ENCODE data around the gene EXOC6B.

Gene EXOC6B

DNA sequence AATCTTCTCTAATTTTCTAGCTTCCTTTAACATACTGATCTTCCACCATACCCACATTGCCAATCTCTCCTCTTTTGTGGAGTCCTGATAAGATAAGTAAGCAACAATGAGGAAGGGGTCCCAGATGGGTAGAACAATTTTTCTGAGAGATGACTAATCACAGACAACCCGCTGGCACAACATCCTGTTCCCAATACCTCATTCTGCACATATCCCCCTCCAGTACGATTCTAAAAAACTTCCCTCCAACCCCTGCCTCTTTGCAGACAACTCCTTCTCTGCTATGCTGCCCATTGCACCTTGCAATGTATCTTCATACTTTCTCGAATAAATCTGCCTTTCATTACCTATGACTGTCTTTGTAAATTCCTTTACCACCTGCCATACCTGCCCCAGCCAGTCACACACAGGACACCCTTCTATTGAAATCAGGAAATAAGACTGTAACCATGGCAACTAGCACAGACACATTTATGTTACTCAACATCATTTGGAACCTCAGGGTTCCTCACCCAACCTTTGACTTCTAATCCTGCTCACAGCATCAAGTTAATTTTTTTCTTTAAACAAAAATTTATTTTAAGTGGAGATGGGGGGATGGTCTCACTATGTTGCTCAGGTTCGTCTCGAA lies 7.4 kb upstream of the EXOC6B start:
- no peak for DNase-seq (ENCODE audit: extremely low spot score)
- TF ChIP-seq CTCF (IDR thresholded peaks at IDR 0.05; ENCODE audit: control extremely low read depth, extremely low read depth, low read depth, missing control alignments) = no peak
- ChIA-PET CTCF (interaction anchor here (1.0 to 2.7 kb wide), 4 partner anchors 9 to 40 kb away, joined by 3 to 13 read pairs (median 8); no protein-coding TSS in a partner anchor), POLR2A (no interaction called here)

GRCh38 chr2:72830273-72830672 lies 4.4 kb upstream of the EXOC6B start:
- DNase-seq (ENCODE audit: extremely low spot score) = no peak
- ChIA-PET CTCF (interaction anchor here (1.0 to 1.6 kb wide), 6 partner anchors 8 to 382 kb away, joined by 3 to 5 read pairs (median 4); partner anchors contain the start of gene SPR), POLR2A (no interaction called here)
- TF ChIP-seq CTCF (IDR thresholded peaks at IDR 0.05; ENCODE audit: control extremely low read depth, extremely low read depth, low read depth, missing control alignments) = no peak

DNA sequence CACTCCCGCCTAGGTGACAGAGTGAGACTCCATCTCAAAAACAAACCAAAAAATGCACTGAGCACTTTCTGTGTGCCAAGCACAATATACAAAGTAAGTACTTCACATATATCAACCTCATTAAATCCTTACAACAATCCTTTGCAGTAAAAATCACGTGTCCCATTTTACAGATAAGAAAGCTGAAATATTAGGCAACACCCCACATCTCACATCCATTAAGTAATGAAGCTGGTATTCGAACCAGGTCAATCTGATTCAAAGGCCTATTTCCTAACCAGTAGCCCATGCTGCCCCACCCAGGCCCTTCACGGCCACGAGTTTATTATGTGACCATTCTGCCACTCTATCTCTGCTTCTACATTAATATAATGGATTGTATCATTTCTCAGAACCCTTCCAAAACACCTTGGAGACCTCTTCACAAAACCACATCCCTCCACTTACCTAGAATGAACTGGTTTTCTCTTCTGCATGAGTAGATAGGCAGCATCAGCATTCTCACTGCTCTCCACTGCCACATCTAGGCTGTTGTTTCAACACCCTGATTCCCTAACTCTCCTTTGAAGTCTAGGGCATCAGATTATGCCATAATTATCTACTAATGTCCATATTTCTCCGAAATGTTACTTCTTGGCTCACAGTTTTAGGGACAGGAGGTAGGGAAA lies 3.1 kb upstream of the EXOC6B start:
- TF ChIP-seq CTCF (IDR thresholded peaks at IDR 0.05; ENCODE audit: control extremely low read depth, extremely low read depth, low read depth, missing control alignments) = no peak
- DNase-seq (ENCODE audit: extremely low spot score) = no peak
- POLR2A ChIA-PET = no interaction called here
- CTCF ChIA-PET = interaction anchor here (1.0 to 1.6 kb wide), 6 partner anchors 9 to 384 kb away, joined by 3 to 5 read pairs (median 4); partner anchors contain the start of gene SPR

DNA sequence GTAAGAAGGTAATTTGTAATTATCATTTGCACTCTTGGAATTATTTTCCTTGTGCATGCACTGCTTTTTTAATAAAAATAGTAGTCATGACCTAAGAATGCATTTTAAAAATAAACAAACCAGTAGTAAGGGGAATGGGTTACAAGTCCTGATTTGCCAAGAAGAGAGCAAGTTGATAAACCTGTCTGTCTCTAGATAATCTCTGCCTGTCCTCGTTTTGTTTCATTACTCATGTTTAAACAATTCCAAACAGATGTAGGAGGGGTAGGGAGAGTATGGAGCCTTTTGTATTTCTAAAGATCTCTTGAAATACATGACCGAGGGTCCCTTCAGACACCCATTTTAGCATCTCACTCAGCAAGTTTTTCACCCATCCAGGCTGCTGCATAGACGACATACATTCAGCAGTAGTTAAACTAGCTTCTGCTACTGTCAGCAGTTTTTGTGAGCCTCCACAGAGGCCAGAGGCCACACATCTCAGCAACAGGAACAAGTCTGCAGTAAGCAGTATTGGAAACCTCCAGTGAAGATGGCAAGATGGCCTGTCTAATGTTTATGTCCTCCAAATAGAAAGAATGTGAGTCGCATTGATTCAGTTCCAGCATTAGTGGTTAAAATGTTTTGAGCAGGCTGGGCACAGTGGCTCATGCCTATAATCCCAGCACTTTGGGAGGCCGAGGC lies 2.3 kb upstream of the EXOC6B start:
- TF ChIP-seq CTCF (IDR thresholded peaks at IDR 0.05; ENCODE audit: control extremely low read depth, extremely low read depth, low read depth, missing control alignments) = no peak
- DNase-seq (ENCODE audit: extremely low spot score) = no peak
- CTCF ChIA-PET = interaction anchor here (1.4 kb wide), 1 partner anchor 24 kb away, joined by 3 read pairs; no protein-coding TSS in a partner anchor
- POLR2A ChIA-PET = no interaction called here

DNA sequence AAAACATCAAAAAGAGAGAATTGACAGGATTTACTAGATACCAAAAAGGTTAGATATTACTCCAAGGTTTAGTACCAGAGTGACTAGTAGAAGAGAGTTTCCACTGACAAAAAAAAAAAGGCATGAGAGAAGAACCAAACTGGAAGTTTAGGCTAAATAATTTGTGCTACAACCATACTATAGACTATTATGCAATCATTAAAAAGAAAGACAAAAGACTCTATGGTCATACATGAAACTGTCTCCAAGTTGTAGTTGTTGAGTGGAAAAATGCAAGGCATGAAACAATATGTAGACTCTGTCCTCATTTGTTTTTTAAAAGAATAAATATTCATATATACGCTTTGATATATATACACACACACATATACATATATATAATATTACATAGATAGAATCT lies 1.7 kb upstream of the EXOC6B start:
- no peak for TF ChIP-seq CTCF (IDR thresholded peaks at IDR 0.05; ENCODE audit: control extremely low read depth, extremely low read depth, low read depth, missing control alignments)
- CTCF ChIA-PET = no interaction called here
- DNase-seq (ENCODE audit: extremely low spot score) = no peak
- POLR2A ChIA-PET = no interaction called here

DNA sequence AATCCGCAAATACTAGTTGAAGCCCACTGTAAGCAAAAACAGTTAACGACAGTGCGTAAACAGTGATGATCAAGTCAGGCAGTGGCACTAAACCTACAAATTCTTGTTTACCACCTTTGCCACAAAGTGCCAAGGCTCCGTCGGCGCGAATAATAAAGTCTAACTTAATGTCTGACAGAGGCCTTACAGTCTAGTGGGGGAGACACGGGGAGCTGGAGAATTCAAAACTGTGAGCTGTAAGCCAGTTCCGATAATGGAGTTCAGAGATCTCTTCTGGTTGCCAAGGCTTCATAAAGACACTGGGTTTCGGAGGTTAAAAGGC lies 284 bp upstream of the EXOC6B start:
- TF ChIP-seq CTCF (IDR thresholded peaks at IDR 0.05; ENCODE audit: control extremely low read depth, extremely low read depth, low read depth, missing control alignments) = no peak
- ChIA-PET CTCF (no interaction called here), POLR2A (no interaction called here)
- no peak for DNase-seq (ENCODE audit: extremely low spot score)

Measured in GM10248 (cell line).